ENCODE data around the gene PLEKHG3. TPM values are rescaled to one million over a fixed set of nuclear protein-coding genes. Genes with fewer than 3 reads are reported as not detected.

The PLEKHG3 gene
- total and polyA plus RNA-seq, 2 experiments from 2014 or later, result 23.0 to 83.1 TPM

DNA sequence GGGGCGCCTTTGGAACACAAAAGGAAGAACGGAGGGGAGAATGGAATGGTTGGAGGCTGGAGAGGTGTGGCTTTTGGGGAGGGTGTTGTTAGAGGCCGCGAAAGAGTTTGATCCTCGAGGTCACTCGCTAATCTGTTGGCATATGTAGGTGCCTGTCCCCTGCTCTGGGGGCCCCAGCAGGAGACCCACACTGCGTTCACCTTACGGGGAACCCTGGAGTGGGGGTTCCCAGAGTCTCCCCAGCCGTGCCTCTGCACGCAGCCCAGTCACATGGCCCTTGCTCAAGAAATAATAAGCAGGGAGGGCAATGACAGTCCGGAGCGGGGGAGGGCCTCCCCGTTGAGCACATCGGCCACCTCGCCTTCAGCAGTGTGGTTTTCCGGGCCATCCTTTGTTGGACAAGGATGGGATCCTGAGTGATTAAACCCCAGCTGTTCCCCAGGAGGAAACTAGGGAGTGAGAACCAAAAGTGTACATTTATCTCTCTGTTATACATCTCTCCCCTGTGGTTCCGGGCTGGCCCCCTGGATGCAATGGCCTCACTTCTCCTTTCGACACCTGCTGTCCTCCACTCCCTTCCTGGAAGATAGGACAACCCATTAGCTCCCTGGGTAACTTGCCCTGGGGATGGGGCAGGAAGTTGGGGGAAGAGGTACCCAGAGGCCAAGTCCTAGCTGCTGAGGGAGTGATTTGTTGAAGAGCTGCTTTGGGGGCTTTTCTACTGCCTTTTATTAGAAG is 1.3 kb downstream of the PLEKHG3 start:
- no peak overlapping the region for H3K27ac Mint-ChIP-seq
- Histone ChIP-seq H2AFZ (no peak overlapping the region), H3K79me2 (replicated peaks; ENCODE audit: insufficient read depth) (peaks cover 58% of the 10 kb centered on the region)

More for the DNA sequence above, 1.3 kb downstream of the PLEKHG3 start:
- H3K27me3 Mint-ChIP-seq (ENCODE audit: insufficient read depth, low read depth, poor library complexity), result peaks cover 18% of the 10 kb centered on the region
- no peak for ATAC-seq
- Histone ChIP-seq H3F3A (replicated peaks; ENCODE audit: low read depth) (peaks cover 22% of the 10 kb centered on the region; the same call in 1 of the 2 replicates), H3K4me2 (peak overlapping the region; percentile 95), H3K4me1 (ENCODE audit: insufficient read depth) (peaks cover 62% of the 10 kb centered on the region), H3K4me3 (peak overlapping the region; percentile 86), H3K27me3 (ENCODE audit: insufficient read depth) (peaks cover 5% of the 10 kb centered on the region; the same call in 1 of the 2 replicates), H3K9me2 (ENCODE audit: insufficient read depth) (no peaks in the 10 kb centered on the region), H4K20me1 (replicated peaks; ENCODE audit: insufficient read depth) (peaks cover 24% of the 10 kb centered on the region), H3K36me3 (ENCODE audit: insufficient read depth) (no peaks in the 10 kb centered on the region), H3K27ac (ENCODE audit: low read depth) (no peak overlapping the region)
- TF ChIP-seq, protein P1, sequence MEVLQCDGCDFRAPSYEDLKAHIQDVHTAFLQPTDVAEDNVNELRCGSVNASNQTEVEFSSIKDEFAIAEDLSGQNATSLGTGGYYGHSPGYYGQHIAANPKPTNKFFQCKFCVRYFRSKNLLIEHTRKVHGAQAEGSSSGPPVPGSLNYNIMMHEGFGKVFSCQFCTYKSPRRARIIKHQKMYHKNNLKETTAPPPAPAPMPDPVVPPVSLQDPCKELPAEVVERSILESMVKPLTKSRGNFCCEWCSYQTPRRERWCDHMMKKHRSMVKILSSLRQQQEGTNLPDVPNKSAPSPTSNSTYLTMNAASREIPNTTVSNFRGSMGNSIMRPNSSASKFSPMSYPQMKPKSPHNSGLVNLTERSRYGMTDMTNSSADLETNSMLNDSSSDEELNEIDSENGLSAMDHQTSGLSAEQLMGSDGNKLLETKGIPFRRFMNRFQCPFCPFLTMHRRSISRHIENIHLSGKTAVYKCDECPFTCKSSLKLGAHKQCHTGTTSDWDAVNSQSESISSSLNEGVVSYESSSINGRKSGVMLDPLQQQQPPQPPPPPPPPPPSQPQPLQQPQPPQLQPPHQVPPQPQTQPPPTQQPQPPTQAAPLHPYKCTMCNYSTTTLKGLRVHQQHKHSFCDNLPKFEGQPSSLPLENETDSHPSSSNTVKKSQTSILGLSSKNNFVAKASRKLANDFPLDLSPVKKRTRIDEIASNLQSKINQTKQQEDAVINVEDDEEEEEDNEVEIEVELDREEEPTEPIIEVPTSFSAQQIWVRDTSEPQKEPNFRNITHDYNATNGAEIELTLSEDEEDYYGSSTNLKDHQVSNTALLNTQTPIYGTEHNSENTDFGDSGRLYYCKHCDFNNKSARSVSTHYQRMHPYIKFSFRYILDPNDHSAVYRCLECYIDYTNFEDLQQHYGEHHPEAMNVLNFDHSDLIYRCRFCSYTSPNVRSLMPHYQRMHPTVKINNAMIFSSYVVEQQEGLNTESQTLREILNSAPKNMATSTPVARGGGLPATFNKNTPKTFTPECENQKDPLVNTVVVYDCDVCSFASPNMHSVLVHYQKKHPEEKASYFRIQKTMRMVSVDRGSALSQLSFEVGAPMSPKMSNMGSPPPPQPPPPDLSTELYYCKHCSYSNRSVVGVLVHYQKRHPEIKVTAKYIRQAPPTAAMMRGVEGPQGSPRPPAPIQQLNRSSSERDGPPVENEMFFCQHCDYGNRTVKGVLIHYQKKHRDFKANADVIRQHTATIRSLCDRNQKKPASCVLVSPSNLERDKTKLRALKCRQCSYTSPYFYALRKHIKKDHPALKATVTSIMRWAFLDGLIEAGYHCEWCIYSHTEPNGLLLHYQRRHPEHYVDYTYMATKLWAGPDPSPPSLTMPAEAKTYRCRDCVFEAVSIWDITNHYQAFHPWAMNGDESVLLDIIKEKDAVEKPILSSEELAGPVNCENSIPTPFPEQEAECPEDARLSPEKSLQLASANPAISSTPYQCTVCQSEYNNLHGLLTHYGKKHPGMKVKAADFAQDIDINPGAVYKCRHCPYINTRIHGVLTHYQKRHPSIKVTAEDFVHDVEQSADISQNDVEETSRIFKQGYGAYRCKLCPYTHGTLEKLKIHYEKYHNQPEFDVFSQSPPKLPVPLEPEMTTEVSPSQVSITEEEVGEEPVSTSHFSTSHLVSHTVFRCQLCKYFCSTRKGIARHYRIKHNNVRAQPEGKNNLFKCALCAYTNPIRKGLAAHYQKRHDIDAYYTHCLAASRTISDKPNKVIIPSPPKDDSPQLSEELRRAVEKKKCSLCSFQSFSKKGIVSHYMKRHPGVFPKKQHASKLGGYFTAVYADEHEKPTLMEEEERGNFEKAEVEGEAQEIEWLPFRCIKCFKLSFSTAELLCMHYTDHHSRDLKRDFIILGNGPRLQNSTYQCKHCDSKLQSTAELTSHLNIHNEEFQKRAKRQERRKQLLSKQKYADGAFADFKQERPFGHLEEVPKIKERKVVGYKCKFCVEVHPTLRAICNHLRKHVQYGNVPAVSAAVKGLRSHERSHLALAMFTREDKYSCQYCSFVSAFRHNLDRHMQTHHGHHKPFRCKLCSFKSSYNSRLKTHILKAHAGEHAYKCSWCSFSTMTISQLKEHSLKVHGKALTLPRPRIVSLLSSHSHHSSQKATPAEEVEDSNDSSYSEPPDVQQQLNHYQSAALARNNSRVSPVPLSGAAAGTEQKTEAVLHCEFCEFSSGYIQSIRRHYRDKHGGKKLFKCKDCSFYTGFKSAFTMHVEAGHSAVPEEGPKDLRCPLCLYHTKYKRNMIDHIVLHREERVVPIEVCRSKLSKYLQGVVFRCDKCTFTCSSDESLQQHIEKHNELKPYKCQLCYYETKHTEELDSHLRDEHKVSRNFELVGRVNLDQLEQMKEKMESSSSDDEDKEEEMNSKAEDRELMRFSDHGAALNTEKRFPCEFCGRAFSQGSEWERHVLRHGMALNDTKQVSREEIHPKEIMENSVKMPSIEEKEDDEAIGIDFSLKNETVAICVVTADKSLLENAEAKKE (CRISPR knock-in tag; IDR thresholded peaks at IDR 0.05), result no peak
- TF ChIP-seq CREB1 (CRISPR knock-in tag; IDR thresholded peaks at IDR 0.05; ENCODE audit: low read depth) (no peak), NANOG (IDR thresholded peaks at IDR 0.05; ENCODE audit: borderline replicate concordance) (no peak)
- TF ChIP-seq, protein P2, sequence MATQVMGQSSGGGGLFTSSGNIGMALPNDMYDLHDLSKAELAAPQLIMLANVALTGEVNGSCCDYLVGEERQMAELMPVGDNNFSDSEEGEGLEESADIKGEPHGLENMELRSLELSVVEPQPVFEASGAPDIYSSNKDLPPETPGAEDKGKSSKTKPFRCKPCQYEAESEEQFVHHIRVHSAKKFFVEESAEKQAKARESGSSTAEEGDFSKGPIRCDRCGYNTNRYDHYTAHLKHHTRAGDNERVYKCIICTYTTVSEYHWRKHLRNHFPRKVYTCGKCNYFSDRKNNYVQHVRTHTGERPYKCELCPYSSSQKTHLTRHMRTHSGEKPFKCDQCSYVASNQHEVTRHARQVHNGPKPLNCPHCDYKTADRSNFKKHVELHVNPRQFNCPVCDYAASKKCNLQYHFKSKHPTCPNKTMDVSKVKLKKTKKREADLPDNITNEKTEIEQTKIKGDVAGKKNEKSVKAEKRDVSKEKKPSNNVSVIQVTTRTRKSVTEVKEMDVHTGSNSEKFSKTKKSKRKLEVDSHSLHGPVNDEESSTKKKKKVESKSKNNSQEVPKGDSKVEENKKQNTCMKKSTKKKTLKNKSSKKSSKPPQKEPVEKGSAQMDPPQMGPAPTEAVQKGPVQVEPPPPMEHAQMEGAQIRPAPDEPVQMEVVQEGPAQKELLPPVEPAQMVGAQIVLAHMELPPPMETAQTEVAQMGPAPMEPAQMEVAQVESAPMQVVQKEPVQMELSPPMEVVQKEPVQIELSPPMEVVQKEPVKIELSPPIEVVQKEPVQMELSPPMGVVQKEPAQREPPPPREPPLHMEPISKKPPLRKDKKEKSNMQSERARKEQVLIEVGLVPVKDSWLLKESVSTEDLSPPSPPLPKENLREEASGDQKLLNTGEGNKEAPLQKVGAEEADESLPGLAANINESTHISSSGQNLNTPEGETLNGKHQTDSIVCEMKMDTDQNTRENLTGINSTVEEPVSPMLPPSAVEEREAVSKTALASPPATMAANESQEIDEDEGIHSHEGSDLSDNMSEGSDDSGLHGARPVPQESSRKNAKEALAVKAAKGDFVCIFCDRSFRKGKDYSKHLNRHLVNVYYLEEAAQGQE (IDR thresholded peaks at IDR 0.05; ENCODE audit: unreplicated experiment), result no peak
- H3K36me3 Mint-ChIP-seq (ENCODE audit: low read depth), result peaks cover 19% of the 10 kb centered on the region
- H3K9me3 Mint-ChIP-seq, result no peaks in the 10 kb centered on the region
- H3K4me1 Mint-ChIP-seq, result peaks cover 76% of the 10 kb centered on the region
- DNase-seq (ENCODE audit: low spot score), result no peak
- H3K4me3 Mint-ChIP-seq, result peak overlapping the region; percentile 81
